Astrocyte (in vitro differentiated cells and primary cell): ENCODE results near the gene XRCC6.

Source experiments
- EZH2 ChIP-seq: IDR thresholded peaks from 2 replicates; pipeline ENCODE4 v1.6.1; 2012; ENCODE audit warnings: mild to moderate bottlenecking, low read length, inconsistent platforms; ENCODE audit not compliant: insufficient read depth
- TF ChIP-seq, protein P1 (sequence below): IDR thresholded peaks from 2 replicates; pipeline ENCODE4 v1.5.1; 2011; ENCODE audit warnings: low read depth, mild to moderate bottlenecking, inconsistent platforms, low read length, moderate library complexity; ENCODE audit not compliant: insufficient read depth

DNA sequence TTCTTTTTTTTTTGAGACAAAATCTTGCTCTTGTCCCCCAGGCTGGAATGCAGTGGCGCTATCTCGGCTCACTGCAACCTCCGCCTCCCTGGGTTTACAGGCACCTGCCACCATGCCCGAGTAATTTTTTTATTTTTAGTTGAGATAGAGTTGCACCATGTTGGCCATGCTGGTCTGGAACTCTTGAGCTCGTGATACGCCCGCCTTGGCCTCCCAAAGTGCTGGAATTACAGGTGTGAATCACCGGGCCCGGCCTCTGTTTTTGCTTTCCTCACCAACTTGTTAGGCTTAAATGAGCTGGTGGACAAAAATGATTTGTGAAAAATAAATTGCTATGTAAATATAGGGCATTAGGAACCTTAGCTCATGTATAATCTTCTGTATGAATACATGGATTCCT lies 81.7 kb downstream of the XRCC6 start:
- TF ChIP-seq, protein P1, sequence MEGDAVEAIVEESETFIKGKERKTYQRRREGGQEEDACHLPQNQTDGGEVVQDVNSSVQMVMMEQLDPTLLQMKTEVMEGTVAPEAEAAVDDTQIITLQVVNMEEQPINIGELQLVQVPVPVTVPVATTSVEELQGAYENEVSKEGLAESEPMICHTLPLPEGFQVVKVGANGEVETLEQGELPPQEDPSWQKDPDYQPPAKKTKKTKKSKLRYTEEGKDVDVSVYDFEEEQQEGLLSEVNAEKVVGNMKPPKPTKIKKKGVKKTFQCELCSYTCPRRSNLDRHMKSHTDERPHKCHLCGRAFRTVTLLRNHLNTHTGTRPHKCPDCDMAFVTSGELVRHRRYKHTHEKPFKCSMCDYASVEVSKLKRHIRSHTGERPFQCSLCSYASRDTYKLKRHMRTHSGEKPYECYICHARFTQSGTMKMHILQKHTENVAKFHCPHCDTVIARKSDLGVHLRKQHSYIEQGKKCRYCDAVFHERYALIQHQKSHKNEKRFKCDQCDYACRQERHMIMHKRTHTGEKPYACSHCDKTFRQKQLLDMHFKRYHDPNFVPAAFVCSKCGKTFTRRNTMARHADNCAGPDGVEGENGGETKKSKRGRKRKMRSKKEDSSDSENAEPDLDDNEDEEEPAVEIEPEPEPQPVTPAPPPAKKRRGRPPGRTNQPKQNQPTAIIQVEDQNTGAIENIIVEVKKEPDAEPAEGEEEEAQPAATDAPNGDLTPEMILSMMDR, result no peak
- no peak for TF ChIP-seq EZH2
